Mucosa of stomach (tissue), 1 donor: ENCODE results near the gene TCHH.
"Not testable (repeated sequence)": the region's sequence is repeated elsewhere in the genome, so short reads cannot be mapped to it uniquely, and the experiment has no call there.

Experiments used
- H3K27me3 ChIP-seq: one replicate; pipeline ENCODE4 v1.7.0; 2013; ENCODE audit warnings: mild to moderate bottlenecking, low read length; ENCODE audit not compliant: control insufficient read depth, insufficient read depth
- H3K36me3 ChIP-seq: one replicate; pipeline ENCODE4 v1.7.0; 2013; ENCODE audit warnings: low read length; ENCODE audit not compliant: control insufficient read depth, insufficient read depth
- H3K4me1 ChIP-seq: one replicate; pipeline ENCODE4 v1.7.0; 2013; ENCODE audit warnings: mild to moderate bottlenecking, low read length; ENCODE audit not compliant: control insufficient read depth, insufficient read depth
- H3K4me3 ChIP-seq: one replicate; pipeline ENCODE4 v1.7.0; 2013; ENCODE audit warnings: low read length
- H3K9ac ChIP-seq: one replicate; pipeline ENCODE4 v1.7.0; 2013; ENCODE audit warnings: mild to moderate bottlenecking, low read length, moderate library complexity
- H3K9me3 ChIP-seq: one replicate; pipeline ENCODE4 v1.7.0; 2013; ENCODE audit warnings: mild to moderate bottlenecking, low read length, moderate library complexity; ENCODE audit not compliant: control insufficient read depth
- donor health status: Pancreatic carcinoma.

TCHH gene

DNA sequence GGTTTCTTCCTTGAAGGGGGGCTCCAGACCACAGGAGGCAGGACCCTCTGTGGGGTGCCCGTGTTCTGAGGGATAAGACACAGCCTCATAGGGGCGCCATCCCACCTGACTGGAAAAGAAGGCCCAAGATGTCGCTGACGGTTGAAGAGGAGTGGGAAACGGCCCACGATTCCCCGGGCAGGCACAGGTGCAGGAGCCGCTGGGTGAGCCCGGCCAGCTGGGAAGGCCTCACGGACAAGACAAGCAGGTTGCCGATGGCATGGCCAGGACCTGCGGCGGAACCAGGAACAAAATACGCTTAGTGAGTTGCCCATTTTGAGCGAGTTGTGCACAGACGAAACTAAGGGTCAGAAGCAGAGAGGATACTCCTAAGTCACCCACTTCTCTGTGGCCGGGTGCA is 34.8 kb downstream of the TCHH start:
- not testable (repeated sequence) for H3K27me3 ChIP-seq, H3K4me1 ChIP-seq, H3K9ac ChIP-seq, H3K36me3 ChIP-seq, H3K4me3 ChIP-seq, H3K9me3 ChIP-seq

GRCh38 chr1:152078831-152079441 is 36.3 kb downstream of the TCHH start:
- H3K36me3 ChIP-seq = no peaks in the 10 kb centered on the region
- H3K4me3 ChIP-seq = no peak overlapping the region
- H3K4me1 ChIP-seq = no peaks in the 10 kb centered on the region
- H3K9me3 ChIP-seq = no peaks in the 10 kb centered on the region
- no peaks in the 10 kb centered on the region for H3K27me3 ChIP-seq
- H3K9ac ChIP-seq = no peak overlapping the region

DNA sequence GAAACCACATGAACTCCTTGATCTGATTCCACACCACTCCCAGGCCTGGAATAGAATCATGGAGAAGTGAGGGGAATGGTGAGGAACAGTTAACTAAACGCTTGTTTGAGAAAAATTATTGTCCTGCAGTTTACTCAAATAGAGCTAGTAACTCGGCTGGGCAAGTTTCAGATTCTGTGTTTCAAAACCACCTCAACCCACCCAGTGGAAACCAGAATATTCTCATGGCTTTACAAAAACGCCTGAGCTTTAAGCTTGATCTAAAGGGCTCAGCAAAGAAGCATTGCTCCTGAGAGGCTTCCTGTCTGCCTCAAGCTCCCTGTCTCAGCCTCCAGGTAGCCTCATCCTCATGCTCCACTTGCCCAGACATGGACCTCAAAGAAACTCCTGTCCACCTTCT is 42.9 kb downstream of the TCHH start:
- H3K4me1 ChIP-seq = peaks cover 5% of the 10 kb centered on the region
- no peak overlapping the region for H3K4me3 ChIP-seq
- no peaks in the 10 kb centered on the region for H3K9me3 ChIP-seq
- H3K36me3 ChIP-seq = no peaks in the 10 kb centered on the region
- no peak overlapping the region for H3K9ac ChIP-seq
- peaks cover 4% of the 10 kb centered on the region for H3K27me3 ChIP-seq

- H3K9ac ChIP-seq = no peak overlapping the region
Observed at GRCh38 chr1:152071123-152071522, 44.1 kb downstream of the TCHH start.

GRCh38 chr1:152067929-152068328 is 47.3 kb downstream of the TCHH start:
- no peaks in the 10 kb centered on the region for H3K9me3 ChIP-seq
- no peak overlapping the region for H3K9ac ChIP-seq
- peaks cover 5% of the 10 kb centered on the region for H3K4me1 ChIP-seq
- peaks cover 4% of the 10 kb centered on the region for H3K27me3 ChIP-seq
- H3K4me3 ChIP-seq = no peak overlapping the region
- H3K36me3 ChIP-seq = no peaks in the 10 kb centered on the region

More at GRCh38 chr1:152071123-152071522, 44.1 kb downstream of the TCHH start:
- Histone ChIP-seq H3K36me3 (no peaks in the 10 kb centered on the region), H3K27me3 (peaks cover 4% of the 10 kb centered on the region), H3K9me3 (no peaks in the 10 kb centered on the region), H3K4me3 (no peak overlapping the region), H3K4me1 (peaks cover 5% of the 10 kb centered on the region)

- Histone ChIP-seq H3K27me3 (peaks cover 4% of the 10 kb centered on the region), H3K36me3 (no peaks in the 10 kb centered on the region), H3K4me1 (peaks cover 5% of the 10 kb centered on the region), H3K9ac (no peak overlapping the region), H3K9me3 (no peaks in the 10 kb centered on the region), H3K4me3 (no peak overlapping the region)
Observed at GRCh38 chr1:152067150-152067549, 48.1 kb downstream of the TCHH start.

DNA sequence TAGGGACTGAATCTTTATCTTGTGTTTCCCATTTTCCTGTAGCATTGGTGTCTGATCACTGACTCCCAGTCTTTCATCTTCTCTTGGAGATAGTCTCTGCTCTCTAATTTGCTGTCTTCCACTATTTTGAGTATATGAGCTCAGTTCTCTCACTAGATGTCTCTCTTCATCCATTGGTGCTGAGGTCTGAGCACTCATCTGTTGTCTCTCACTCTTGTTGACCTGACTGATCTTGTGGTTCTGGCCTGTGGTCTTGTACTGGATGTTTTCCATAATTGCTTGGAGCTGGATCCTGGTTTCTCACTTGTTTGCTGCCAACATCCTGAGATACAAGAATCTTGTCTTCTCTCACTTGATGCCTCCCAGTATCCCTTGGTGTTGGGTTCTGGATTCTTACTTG is 53.3 kb downstream of the TCHH start:
- Histone ChIP-seq H3K36me3 (no peaks in the 10 kb centered on the region), H3K27me3 (peaks cover 6% of the 10 kb centered on the region), H3K4me3 (no peak overlapping the region), H3K4me1 (no peaks in the 10 kb centered on the region), H3K9me3 (no peaks in the 10 kb centered on the region), H3K9ac (no peak overlapping the region)
